ENCODE results near the gene SMOC1. TPM values are rescaled to one million over a fixed set of nuclear protein-coding genes. Genes with fewer than 3 reads are reported as not detected.

The SMOC1 gene
- total RNA-seq, 3 donors from 2014 or later (not counting 1 experiment from before 2014, with no cell fraction given), result not detected

GRCh38 chr14:70032016-70032415 is 152.8 kb downstream of the SMOC1 start:
- H3K27me3 ChIP-seq (ENCODE audit: control insufficient read depth, insufficient read depth, low read length), result no peaks in the 10 kb centered on the region
- no peak overlapping the region for H3K4me3 ChIP-seq (ENCODE audit: low read length)
- H3K27ac Mint-ChIP-seq, result no peak overlapping the region
- WGBS (ENCODE audit: insufficient coverage), result 75% methylated on average over 9 of the region's 9 CpGs
- DNase-seq (no peak), ATAC-seq (no peak)
- peaks cover 0 to 2% of the 10 kb centered on the region in 2 donors for H3K27me3 Mint-ChIP-seq (ENCODE audit: low read depth in 2 of 2)
- no peaks in the 10 kb centered on the region for H3K9me3 Mint-ChIP-seq
- H3K4me1 Mint-ChIP-seq, result no peaks in the 10 kb centered on the region
- no peak for TF ChIP-seq CTCF (IDR thresholded peaks at IDR 0.05)
- no peaks in the 10 kb centered on the region for H3K4me1 ChIP-seq (ENCODE audit: control insufficient read depth, insufficient read depth, low read length)
- no peaks in the 10 kb centered on the region for H3K9me3 ChIP-seq (ENCODE audit: control insufficient read depth, insufficient read depth, low read length)
- no peaks in the 10 kb centered on the region for H3K36me3 ChIP-seq (ENCODE audit: control insufficient read depth, insufficient read depth, low read length)
- intact Hi-C loops (cut with micrococcal nuclease), result no loop called here
- H3K27ac ChIP-seq (ENCODE audit: low read length), result no peak overlapping the region
- H3K36me3 Mint-ChIP-seq, result no peaks in the 10 kb centered on the region
- H3K4me3 Mint-ChIP-seq, result no peak overlapping the region

- no peak overlapping the region for H3K27ac Mint-ChIP-seq
- ATAC-seq (no peak), DNase-seq (no peak)
- no peaks in the 10 kb centered on the region for H3K9me3 Mint-ChIP-seq
- H3K4me3 Mint-ChIP-seq, result no peak overlapping the region
- no peak for TF ChIP-seq CTCF (IDR thresholded peaks at IDR 0.05)
- H3K36me3 ChIP-seq (ENCODE audit: control insufficient read depth, insufficient read depth, low read length), result no peaks in the 10 kb centered on the region
- peaks cover 0 to 2% of the 10 kb centered on the region in 2 donors for H3K27me3 Mint-ChIP-seq (ENCODE audit: low read depth in 2 of 2)
- no peak overlapping the region for H3K27ac ChIP-seq (ENCODE audit: low read length)
- no peaks in the 10 kb centered on the region for H3K9me3 ChIP-seq (ENCODE audit: control insufficient read depth, insufficient read depth, low read length)
- H3K4me1 ChIP-seq (ENCODE audit: control insufficient read depth, insufficient read depth, low read length), result no peaks in the 10 kb centered on the region
- H3K4me1 Mint-ChIP-seq, result no peaks in the 10 kb centered on the region
- no peaks in the 10 kb centered on the region for H3K36me3 Mint-ChIP-seq
- 81% methylated on average over 2 of the region's 3 CpGs for WGBS (ENCODE audit: insufficient coverage)
- intact Hi-C loops (cut with micrococcal nuclease), result no loop called here
- H3K4me3 ChIP-seq (ENCODE audit: low read length), result no peak overlapping the region
- H3K27me3 ChIP-seq (ENCODE audit: control insufficient read depth, insufficient read depth, low read length), result no peaks in the 10 kb centered on the region
Observed at GRCh38 chr14:70032447-70032846, 153.2 kb downstream of the SMOC1 start.

GRCh38 chr14:70033116-70033515 is 153.9 kb downstream of the SMOC1 start:
- Histone ChIP-seq H3K27me3 (ENCODE audit: control insufficient read depth, insufficient read depth, low read length) (no peaks in the 10 kb centered on the region), H3K4me1 (ENCODE audit: control insufficient read depth, insufficient read depth, low read length) (no peaks in the 10 kb centered on the region), H3K36me3 (ENCODE audit: control insufficient read depth, insufficient read depth, low read length) (no peaks in the 10 kb centered on the region), H3K27ac (ENCODE audit: low read length) (no peak overlapping the region), H3K9me3 (ENCODE audit: control insufficient read depth, insufficient read depth, low read length) (no peaks in the 10 kb centered on the region), H3K4me3 (ENCODE audit: low read length) (no peak overlapping the region)
- TF ChIP-seq CTCF (IDR thresholded peaks at IDR 0.05), result no peak
- Mint-ChIP-seq H3K36me3 (no peaks in the 10 kb centered on the region), H3K4me3 (no peak overlapping the region), H3K9me3 (no peaks in the 10 kb centered on the region), H3K27ac (no peak overlapping the region), H3K27me3 (ENCODE audit: low read depth in 2 of 2) (peaks cover 6% of the 10 kb centered on the region in 2 donors), H3K4me1 (no peaks in the 10 kb centered on the region)
- DNase-seq (no peak), ATAC-seq (no peak)
- WGBS (ENCODE audit: insufficient coverage), result 91% methylated on average over 8 of the region's 8 CpGs
- intact Hi-C loops (cut with micrococcal nuclease), result no loop called here

GRCh38 chr14:70033561-70033960 is 154.3 kb downstream of the SMOC1 start:
- Histone ChIP-seq H3K27me3 (ENCODE audit: control insufficient read depth, insufficient read depth, low read length) (no peaks in the 10 kb centered on the region), H3K9me3 (ENCODE audit: control insufficient read depth, insufficient read depth, low read length) (no peaks in the 10 kb centered on the region), H3K4me3 (ENCODE audit: low read length) (no peak overlapping the region), H3K4me1 (ENCODE audit: control insufficient read depth, insufficient read depth, low read length) (no peaks in the 10 kb centered on the region), H3K36me3 (ENCODE audit: control insufficient read depth, insufficient read depth, low read length) (no peaks in the 10 kb centered on the region), H3K27ac (ENCODE audit: low read length) (no peak overlapping the region)
- Mint-ChIP-seq H3K4me3 (no peak overlapping the region), H3K4me1 (no peaks in the 10 kb centered on the region), H3K36me3 (no peaks in the 10 kb centered on the region), H3K9me3 (no peaks in the 10 kb centered on the region), H3K27me3 (ENCODE audit: low read depth in 2 of 2) (peaks cover 6 to 8% of the 10 kb centered on the region in 2 donors), H3K27ac (no peak overlapping the region)
- no peak for DNase-seq
- no peak for ATAC-seq
- intact Hi-C loops (cut with micrococcal nuclease), result no loop called here
- no peak for TF ChIP-seq CTCF (IDR thresholded peaks at IDR 0.05)
- WGBS (ENCODE audit: insufficient coverage), result 87% methylated on average over 2 of the region's 2 CpGs
